ENCODE results near the gene ADNP2.

Gene ADNP2

DNA sequence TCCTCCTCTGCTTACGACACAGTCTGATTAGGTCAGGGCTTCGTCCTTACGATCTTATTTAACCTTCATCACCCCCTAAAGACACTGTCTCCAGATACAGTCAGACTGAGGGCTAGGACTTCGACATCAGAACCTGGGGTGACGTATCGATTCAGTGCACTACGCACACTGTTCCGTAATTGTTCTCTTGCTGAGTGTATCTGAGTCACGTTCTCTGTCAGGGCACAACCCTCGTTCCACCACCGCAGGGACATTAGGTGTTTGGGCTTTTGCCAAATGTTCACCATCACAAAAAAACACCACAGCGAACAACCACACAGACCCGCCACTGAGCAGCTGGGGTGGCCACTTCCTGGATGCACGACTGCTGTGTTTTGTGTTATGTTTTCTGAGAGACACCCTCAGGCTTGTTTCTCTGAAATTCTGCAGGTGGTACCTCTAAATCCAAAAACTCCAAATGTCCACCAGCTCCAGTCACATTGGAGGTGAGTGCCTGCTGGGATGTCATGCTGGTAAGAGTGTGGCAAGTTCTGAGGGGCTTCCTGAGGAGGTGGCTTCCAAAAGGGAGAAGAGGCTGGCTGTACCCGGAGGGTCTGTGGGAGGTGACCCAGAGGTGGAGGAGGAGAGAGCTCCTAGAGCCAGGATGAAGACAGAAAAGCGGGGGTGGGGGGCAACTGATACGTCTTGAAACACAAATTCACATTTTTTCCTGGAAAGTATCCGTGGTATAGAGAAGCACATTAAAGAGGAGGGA is 66.6 kb downstream of the ADNP2 start:
- DNase-seq (ENCODE audit: insufficient read length, low spot score) (no peak), FAIRE-seq (peak; percentile 31)
- TF ChIP-seq POLR2A (IDR thresholded peaks at IDR 0.05; ENCODE audit: low read depth, low read length), result no peak
- no peak for TF ChIP-seq POU2F2 (IDR thresholded peaks at IDR 0.05; ENCODE audit: low read depth, low read length)
- no peak for TF ChIP-seq PAX5 (IDR thresholded peaks at IDR 0.05; ENCODE audit: insufficient read depth, low read length, severe bottlenecking)
- no peak for TF ChIP-seq TAF1 (IDR thresholded peaks at IDR 0.05; ENCODE audit: low read depth, low read length)
- no peak for TF ChIP-seq SPI1 (IDR thresholded peaks at IDR 0.05; ENCODE audit: low read depth, low read length)
- TF ChIP-seq POLR2AphosphoS5 (IDR thresholded peaks at IDR 0.05; ENCODE audit: low read depth, low read length), result no peak

DNA sequence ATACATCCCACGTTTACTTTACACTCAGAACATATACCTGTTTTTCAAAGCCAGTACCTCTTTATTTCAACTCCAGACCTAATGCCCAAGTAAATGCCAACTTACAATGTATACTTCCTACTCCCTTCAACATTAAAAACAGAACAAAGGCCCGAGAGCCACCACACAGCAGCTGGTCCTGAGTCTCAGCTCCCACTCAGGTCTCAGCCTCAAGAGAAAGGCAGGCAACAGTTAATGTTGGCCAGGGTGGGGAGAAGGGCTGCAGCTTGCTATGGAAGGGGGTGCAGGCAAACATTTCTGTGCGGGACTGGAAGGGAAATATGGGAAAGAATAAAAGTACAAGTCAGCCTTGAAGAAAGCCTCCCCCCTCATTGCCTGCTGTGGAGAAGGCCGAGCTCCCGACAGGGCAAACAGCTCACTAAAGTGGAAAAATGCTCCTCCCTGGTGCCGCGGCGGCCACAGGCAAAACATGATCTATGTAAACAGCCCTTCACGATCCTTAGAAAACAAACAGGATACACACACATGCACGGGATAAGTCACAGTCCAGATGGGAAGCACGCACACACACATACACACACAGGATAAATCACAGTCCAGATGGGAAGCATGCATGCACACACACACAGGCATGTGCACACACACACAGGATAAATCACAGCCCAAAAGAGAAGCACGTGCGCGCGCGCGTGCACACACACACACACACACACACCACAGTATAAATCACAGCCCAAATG is 67.4 kb downstream of the ADNP2 start:
- FAIRE-seq (no peak), DNase-seq (ENCODE audit: insufficient read length, low spot score) (no peak)
- TF ChIP-seq POLR2AphosphoS5 (IDR thresholded peaks at IDR 0.05; ENCODE audit: low read depth, low read length) (no peak), SPI1 (IDR thresholded peaks at IDR 0.05; ENCODE audit: low read depth, low read length) (no peak), POU2F2 (IDR thresholded peaks at IDR 0.05; ENCODE audit: low read depth, low read length) (no peak)

DNA sequence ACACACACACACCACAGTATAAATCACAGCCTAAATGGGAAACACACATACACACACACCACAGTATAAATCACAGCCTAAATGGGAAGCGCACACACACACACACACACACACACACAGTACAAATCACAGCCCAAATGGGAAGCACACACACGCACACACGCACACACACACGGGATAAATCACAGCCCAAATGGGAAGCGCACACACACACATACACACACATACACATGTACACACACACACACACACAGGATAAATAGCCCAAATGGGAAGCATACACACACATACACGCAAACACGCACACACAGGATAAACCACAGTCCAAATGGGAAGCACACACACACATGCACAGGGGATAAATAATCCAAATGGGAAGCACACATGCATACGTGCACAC is 68.1 kb downstream of the ADNP2 start:
- no peak for TF ChIP-seq POU2F2 (IDR thresholded peaks at IDR 0.05; ENCODE audit: low read depth, low read length)
- no peak for TF ChIP-seq TAF1 (IDR thresholded peaks at IDR 0.05; ENCODE audit: low read depth, low read length)
- no peak for TF ChIP-seq POLR2A (IDR thresholded peaks at IDR 0.05; ENCODE audit: low read depth, low read length)
- no peak for TF ChIP-seq SPI1 (IDR thresholded peaks at IDR 0.05; ENCODE audit: low read depth, low read length)
- TF ChIP-seq PAX5 (IDR thresholded peaks at IDR 0.05; ENCODE audit: insufficient read depth, low read length, severe bottlenecking), result no peak
- TF ChIP-seq POLR2AphosphoS5 (IDR thresholded peaks at IDR 0.05; ENCODE audit: low read depth, low read length), result no peak
- no peak for FAIRE-seq
- no peak for DNase-seq (ENCODE audit: insufficient read length, low spot score)

DNA sequence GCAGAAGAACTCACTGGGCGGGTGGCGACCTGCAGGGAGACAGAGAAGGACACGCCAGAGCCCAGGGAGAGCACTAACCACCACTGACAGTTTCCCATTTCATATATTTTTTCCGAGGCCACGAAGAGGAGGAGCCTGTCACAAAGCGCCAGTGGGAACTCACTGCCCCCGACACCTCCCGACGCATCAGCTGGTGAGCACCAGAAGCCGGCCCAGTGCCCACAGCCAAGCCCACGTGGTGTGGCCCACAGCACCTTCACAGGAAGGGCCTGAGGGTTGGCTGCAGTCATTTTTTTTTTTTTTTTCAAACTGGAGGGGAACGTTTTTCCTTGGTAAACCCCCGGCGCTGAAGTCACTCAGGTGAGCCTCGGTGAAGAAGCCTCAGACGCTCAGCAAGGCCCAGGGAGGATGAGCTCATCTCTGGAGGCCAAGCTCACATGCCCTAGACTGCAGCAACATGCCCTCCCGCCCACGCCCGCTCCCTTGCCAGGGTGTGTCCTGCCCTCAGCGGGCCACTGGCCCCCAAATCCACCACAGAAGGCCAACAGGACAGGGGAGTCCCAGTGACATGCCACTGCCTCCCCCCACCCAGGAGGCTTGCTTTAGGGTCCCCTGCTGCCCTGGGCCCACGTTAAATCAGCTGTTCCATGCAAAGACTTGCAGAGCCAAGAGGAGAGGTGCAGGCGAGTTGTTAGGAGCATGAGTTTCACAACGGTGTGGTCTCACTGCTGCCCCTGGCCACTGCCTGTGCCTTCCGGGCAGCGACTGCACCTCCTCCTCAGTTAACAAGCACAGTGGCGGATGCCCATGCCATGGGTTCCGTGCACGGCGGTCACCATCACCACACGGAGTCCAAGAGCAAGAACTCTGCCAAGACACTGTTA is 70.1 kb downstream of the ADNP2 start:
- no peak for FAIRE-seq

DNA sequence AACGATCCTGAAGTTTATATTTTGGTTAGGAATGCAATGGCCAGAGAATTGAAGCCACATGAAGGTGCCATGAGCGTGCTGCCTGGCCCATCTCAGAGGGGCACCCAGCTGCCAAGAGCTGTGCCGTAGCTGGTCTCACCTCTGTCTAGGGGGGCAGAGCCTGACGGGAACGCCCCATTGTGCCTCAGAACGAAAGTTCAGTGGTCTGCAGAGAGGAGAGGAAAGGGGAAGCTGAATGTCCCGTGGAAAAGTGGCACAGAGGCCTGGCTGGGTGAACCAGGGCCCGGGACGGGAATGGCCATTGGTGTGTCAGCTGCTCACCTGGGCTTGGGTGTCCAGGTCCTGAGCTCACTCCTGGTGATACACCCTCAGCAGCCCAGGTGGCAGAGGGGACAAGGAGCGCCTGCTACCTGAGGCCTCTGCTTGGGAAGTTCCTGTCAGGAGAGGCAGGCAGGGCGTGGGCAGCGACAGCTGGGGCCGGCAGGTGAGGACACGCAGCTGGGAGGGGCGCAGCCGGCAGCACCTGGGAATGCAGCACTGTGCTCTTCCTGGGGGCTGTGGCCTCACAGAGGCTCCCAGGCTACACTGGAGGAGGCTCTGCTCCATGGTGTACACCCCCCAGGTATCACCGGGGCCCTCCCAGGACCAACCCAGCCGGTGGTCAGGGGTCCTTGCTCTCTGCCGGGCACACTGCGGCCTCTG is 70.9 kb downstream of the ADNP2 start:
- TF ChIP-seq TAF1 (IDR thresholded peaks at IDR 0.05; ENCODE audit: low read depth, low read length), result no peak
- TF ChIP-seq PAX5 (IDR thresholded peaks at IDR 0.05; ENCODE audit: insufficient read depth, low read length, severe bottlenecking), result no peak
- 0 out of 2 replicates have a peak, but pooled peaks have one; percentile 22 for TF ChIP-seq SPI1 (IDR thresholded peaks at IDR 0.05; ENCODE audit: low read depth, low read length)
- TF ChIP-seq POU2F2 (IDR thresholded peaks at IDR 0.05; ENCODE audit: low read depth, low read length), result no peak
- no peak for TF ChIP-seq POLR2A (IDR thresholded peaks at IDR 0.05; ENCODE audit: low read depth, low read length)
- no peak for TF ChIP-seq POLR2AphosphoS5 (IDR thresholded peaks at IDR 0.05; ENCODE audit: low read depth, low read length)
- DNase-seq (ENCODE audit: insufficient read length, low spot score), result no peak
- no peak for FAIRE-seq

More for the DNA sequence above, 70.1 kb downstream of the ADNP2 start:
- no peak for DNase-seq (ENCODE audit: insufficient read length, low spot score)
- TF ChIP-seq POU2F2 (IDR thresholded peaks at IDR 0.05; ENCODE audit: low read depth, low read length) (no peak), POLR2A (IDR thresholded peaks at IDR 0.05; ENCODE audit: low read depth, low read length) (no peak), SPI1 (IDR thresholded peaks at IDR 0.05; ENCODE audit: low read depth, low read length) (no peak), PAX5 (IDR thresholded peaks at IDR 0.05; ENCODE audit: insufficient read depth, low read length, severe bottlenecking) (no peak), TAF1 (IDR thresholded peaks at IDR 0.05; ENCODE audit: low read depth, low read length) (no peak)

DNA sequence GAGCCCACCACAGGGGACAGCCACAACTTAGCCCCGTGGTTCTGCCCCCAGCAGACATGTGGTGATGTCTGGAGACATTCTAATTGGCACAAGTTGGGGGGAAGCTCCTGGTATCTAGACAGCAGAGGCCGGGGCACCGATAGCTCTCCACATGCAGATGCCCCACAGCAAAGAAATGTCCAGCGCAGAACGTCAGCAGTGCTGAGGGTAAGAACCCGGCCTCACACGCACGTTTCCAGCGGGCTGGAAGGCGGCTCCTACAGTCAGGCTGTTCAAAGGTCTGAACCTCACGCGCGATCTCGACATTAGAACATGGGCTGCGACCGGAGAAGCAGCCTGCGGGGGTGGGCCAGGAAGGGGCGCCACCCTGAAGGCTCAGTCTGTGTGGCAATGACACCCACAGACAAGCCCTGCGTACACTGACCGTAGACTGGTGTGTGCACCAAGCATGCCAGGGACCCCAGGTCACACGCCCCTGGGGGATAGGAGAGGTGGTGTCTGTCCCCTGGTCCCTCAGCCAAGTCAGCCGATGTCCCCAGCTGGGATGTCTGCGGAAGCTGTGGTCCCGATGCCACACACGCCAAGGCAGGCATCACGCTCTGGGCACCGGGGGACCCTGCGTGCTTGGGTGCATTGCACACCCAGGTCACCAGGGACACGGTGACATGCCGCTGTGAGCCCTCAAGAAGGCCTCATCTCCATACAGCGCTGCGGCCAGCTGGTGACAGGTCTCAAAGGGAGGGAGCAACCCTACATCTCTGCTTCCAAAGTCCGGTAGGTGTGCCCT is 71.9 kb downstream of the ADNP2 start:
- TF ChIP-seq POLR2A (IDR thresholded peaks at IDR 0.05; ENCODE audit: low read depth, low read length) (no peak), POLR2AphosphoS5 (IDR thresholded peaks at IDR 0.05; ENCODE audit: low read depth, low read length) (no peak), POU2F2 (IDR thresholded peaks at IDR 0.05; ENCODE audit: low read depth, low read length) (no peak), SPI1 (IDR thresholded peaks at IDR 0.05; ENCODE audit: low read depth, low read length) (no peak), PAX5 (IDR thresholded peaks at IDR 0.05; ENCODE audit: insufficient read depth, low read length, severe bottlenecking) (no peak), TAF1 (IDR thresholded peaks at IDR 0.05; ENCODE audit: low read depth, low read length) (no peak)
- FAIRE-seq (no peak), DNase-seq (ENCODE audit: insufficient read length, low spot score) (no peak)

DNA sequence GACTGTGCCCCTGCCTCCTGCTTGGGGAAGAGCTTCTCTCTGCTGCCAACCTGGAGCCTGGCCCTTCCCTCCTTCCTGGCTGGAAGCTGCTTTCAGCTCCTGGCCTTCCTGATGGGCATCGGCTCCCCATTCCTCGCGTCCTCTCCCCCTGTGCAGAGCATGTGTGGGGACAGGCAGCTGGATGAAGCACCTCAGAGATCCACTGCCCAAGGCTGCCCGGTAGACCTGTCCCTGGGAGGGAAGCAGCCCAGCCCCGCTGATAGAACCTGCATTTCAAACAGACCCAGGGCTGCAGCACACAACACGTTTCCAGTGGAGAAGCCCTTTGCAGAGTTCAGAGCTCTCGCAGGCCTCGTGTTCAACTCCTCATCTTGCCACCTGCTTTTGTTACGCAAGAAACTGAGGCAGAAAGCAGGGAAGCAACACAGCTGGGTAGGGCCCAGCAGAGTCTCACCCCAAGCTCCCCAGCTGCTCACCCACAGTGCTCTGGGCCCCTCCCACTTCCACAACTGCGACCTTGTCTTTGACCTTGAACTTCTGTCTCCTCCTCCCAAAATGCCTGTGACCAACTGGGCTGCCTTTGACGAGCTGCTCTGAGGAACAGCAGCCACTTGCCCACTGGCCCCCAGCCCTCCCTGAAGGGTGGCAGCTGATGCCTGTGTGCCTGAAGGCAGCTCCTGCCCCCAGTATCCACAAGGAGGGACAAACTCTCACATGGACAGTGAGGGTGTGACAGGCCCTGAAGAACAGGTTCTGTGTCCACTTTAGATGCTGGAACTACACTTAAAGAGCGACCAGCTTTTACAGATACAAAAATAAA is 72.8 kb downstream of the ADNP2 start:
- TF ChIP-seq TAF1 (IDR thresholded peaks at IDR 0.05; ENCODE audit: low read depth, low read length), result no peak
- TF ChIP-seq SPI1 (IDR thresholded peaks at IDR 0.05; ENCODE audit: low read depth, low read length), result no peak
- TF ChIP-seq POU2F2 (IDR thresholded peaks at IDR 0.05; ENCODE audit: low read depth, low read length), result no peak
- no peak for TF ChIP-seq POLR2A (IDR thresholded peaks at IDR 0.05; ENCODE audit: low read depth, low read length)
- TF ChIP-seq POLR2AphosphoS5 (IDR thresholded peaks at IDR 0.05; ENCODE audit: low read depth, low read length), result no peak
- no peak for TF ChIP-seq PAX5 (IDR thresholded peaks at IDR 0.05; ENCODE audit: insufficient read depth, low read length, severe bottlenecking)
- DNase-seq (ENCODE audit: insufficient read length, low spot score), result no peak
- no peak for FAIRE-seq
